CD4-positive, alpha-beta T cell treated with Interleukin-6 for 4 hours (primary cell): ENCODE data around the gene DNASE1L3.
"Not testable (repeated sequence)": the region's sequence is repeated elsewhere in the genome, so short reads cannot be mapped to it uniquely, and the experiment has no call there.

Experiments
- DNase-seq: peaks from one replicate; pipeline ENCODE4 v3.0.0-alpha.2; 2020; ENCODE audit warnings: mixed read lengths

DNASE1L3 gene

GRCh38 chr3:58210761-58211460 is at the start of gene DNASE1L3:
TSS of gene DNASE1L3 (minus strand) at chr3:58210972. CDS start at chr3:58210906, 66 bp downstream.
- no peak for DNase-seq

GRCh38 chr3:58260261-58260731 is 49.5 kb upstream of the DNASE1L3 start:
- DNase-seq, result no peak

- no peak for DNase-seq
Observed at GRCh38 chr3:58258392-58259055, 47.8 kb upstream of the DNASE1L3 start.

GRCh38 chr3:58256511-58256910 is 45.7 kb upstream of the DNASE1L3 start:
- no peak for DNase-seq

- no peak for DNase-seq
Observed at GRCh38 chr3:58256061-58256460, 45.3 kb upstream of the DNASE1L3 start.

- no peak for DNase-seq
Observed at GRCh38 chr3:58254144-58254543, 43.4 kb upstream of the DNASE1L3 start.

- DNase-seq, result no peak
Observed at GRCh38 chr3:58251631-58252035, 40.9 kb upstream of the DNASE1L3 start.

GRCh38 chr3:58250093-58250707 is 39.4 kb upstream of the DNASE1L3 start:
- DNase-seq, result no peak

- DNase-seq, result no peak
Observed at GRCh38 chr3:58249358-58250092, 38.8 kb upstream of the DNASE1L3 start.

- DNase-seq, result no peak
Observed at GRCh38 chr3:58246148-58247047, 35.6 kb upstream of the DNASE1L3 start.

GRCh38 chr3:58243976-58244585 is 33.3 kb upstream of the DNASE1L3 start:
- no peak for DNase-seq

- DNase-seq, result not testable (repeated sequence)
Observed at GRCh38 chr3:58242860-58243259, 32.1 kb upstream of the DNASE1L3 start.

- DNase-seq, result no peak
Observed at GRCh38 chr3:58242340-58242739, 31.6 kb upstream of the DNASE1L3 start.

- no peak for DNase-seq
Observed at GRCh38 chr3:58241306-58242044, 30.7 kb upstream of the DNASE1L3 start.

- no peak for DNase-seq
Observed at GRCh38 chr3:58238830-58239229, 28.1 kb upstream of the DNASE1L3 start.

- peak; percentile 63 for DNase-seq
Observed at GRCh38 chr3:58237941-58238681, 27.3 kb upstream of the DNASE1L3 start.

- peak; percentile 82 for DNase-seq
Observed at GRCh38 chr3:58237238-58237940, 26.6 kb upstream of the DNASE1L3 start, which contains the start of gene ABHD6. TSS of gene ABHD6 (plus strand) at chr3:58237792. CDS start at chr3:58256587, 18,795 bp downstream.

- DNase-seq, result no peak
Observed at GRCh38 chr3:58236527-58237237, 25.9 kb upstream of the DNASE1L3 start.

GRCh38 chr3:58235970-58236369 is 25.2 kb upstream of the DNASE1L3 start:
- DNase-seq, result no peak
